GM23338 (cell line): ENCODE measurements around the gene TARBP1. TPM values are rescaled to one million over a fixed set of nuclear protein-coding genes. Genes with fewer than 3 reads are reported as not detected.

Experiments
- ATAC-seq: fragments of 200-7000 bp; cut with Tn5 transposase; 3 replicates; pipeline ENCODE4 v1.9.1; 2020
- DNase-seq: peaks from one replicate; pipeline ENCODE4 v3.0.0-alpha.2; 2015; ENCODE audit warnings: low spot score
- H2AFZ ChIP-seq: fragments of 200-600 bp; sonication (generic); 2 replicates; pipeline ENCODE4 v1.8.0; 2016; ENCODE audit warnings: antibody characterized with exemption, mild to moderate bottlenecking, moderate library complexity
- H3F3A ChIP-seq: fragments of 200-600 bp; sonication (generic); replicated peaks from 2 replicates; pipeline ENCODE4 v1.8.0; 2017; ENCODE audit warnings: antibody characterized with exemption, mixed run types, low read depth
- H3K27ac ChIP-seq: fragments of 200-600 bp; sonication (generic); 2 replicates; pipeline ENCODE4 v1.6.1; 2016; ENCODE audit warnings: low read depth
- H3K27me3 ChIP-seq: fragments of 200-600 bp; sonication (generic); 2 replicates; pipeline ENCODE4 v1.8.0; 2016; ENCODE audit warnings: mild to moderate bottlenecking, mixed run types, moderate library complexity; ENCODE audit not compliant: insufficient read depth
- H3K36me3 ChIP-seq: fragments of 200-600 bp; sonication (generic); 2 replicates; pipeline ENCODE4 v1.8.0; 2016; ENCODE audit warnings: mild to moderate bottlenecking; ENCODE audit not compliant: insufficient read depth
- H3K4me1 ChIP-seq: fragments of 200-600 bp; sonication (generic); 2 replicates; pipeline ENCODE4 v1.8.0; 2016; ENCODE audit warnings: mild to moderate bottlenecking, moderate library complexity; ENCODE audit not compliant: insufficient read depth
- H3K4me2 ChIP-seq: fragments of 200-600 bp; sonication (generic); 2 replicates; pipeline ENCODE4 v1.7.1; 2017; ENCODE audit warnings: mixed run types
- H3K4me3 ChIP-seq: fragments of 200-600 bp; sonication (generic); 2 replicates; pipeline ENCODE4 v1.6.1; 2016; ENCODE audit warnings: mixed run types
- H3K79me2 ChIP-seq: fragments of 200-600 bp; sonication (generic); replicated peaks from 2 replicates; pipeline ENCODE4 v1.8.0; 2017; ENCODE audit warnings: mild to moderate bottlenecking; ENCODE audit not compliant: insufficient read depth
- H3K9me2 ChIP-seq: fragments of 200-600 bp; sonication (generic); 2 replicates; pipeline ENCODE4 v1.8.0; 2017; ENCODE audit not compliant: insufficient read depth
- H4K20me1 ChIP-seq: fragments of 200-600 bp; sonication (generic); replicated peaks from 2 replicates; pipeline ENCODE4 v1.8.0; 2017; ENCODE audit warnings: mild to moderate bottlenecking; ENCODE audit not compliant: insufficient read depth
- H3K27ac Mint-ChIP-seq: 2 replicates; pipeline ENCODE4 v1.8.0; 2020; ENCODE audit warnings: inconsistent platforms, mild to moderate bottlenecking, moderate library complexity, mixed read lengths
- H3K27me3 Mint-ChIP-seq: 3 replicates; pipeline ENCODE4 v1.8.0; 2022; ENCODE audit warnings: low read depth, mild to moderate bottlenecking, moderate library complexity, mixed read lengths, inconsistent platforms; ENCODE audit not compliant: insufficient read depth, poor library complexity
- H3K36me3 Mint-ChIP-seq: 3 replicates; pipeline ENCODE4 v1.8.0; 2021; ENCODE audit warnings: low read depth, mild to moderate bottlenecking, inconsistent platforms, moderate library complexity, mixed read lengths
- H3K4me1 Mint-ChIP-seq: 3 replicates; pipeline ENCODE4 v1.8.0; 2020; ENCODE audit warnings: mild to moderate bottlenecking, inconsistent platforms, mixed read lengths
- H3K4me3 Mint-ChIP-seq: 3 replicates; pipeline ENCODE4 v1.8.0; 2021; ENCODE audit warnings: moderate library complexity, mild to moderate bottlenecking, inconsistent platforms, mixed read lengths
- H3K9me3 Mint-ChIP-seq: 3 replicates; pipeline ENCODE4 v1.8.0; 2020; ENCODE audit warnings: moderate library complexity, mild to moderate bottlenecking, inconsistent platforms, mixed read lengths
- CREB1 ChIP-seq: fragments of 250-450 bp; sonication (Bioruptor Pico); IDR thresholded peaks from 2 replicates; pipeline ENCODE4 v1.5.0; 2020; ENCODE audit warnings: low read depth, mild to moderate bottlenecking, moderate library complexity
- CTCF ChIP-seq, 2 experiments: fragments of 200-600 bp in 1 of 2; sonication (generic) in 1 of 2; conservative IDR thresholded peaks; 2 replicates each; pipeline versions ENCODE4 v1.5.1 to v1.6.1; 2016 to 2017; ENCODE audit warnings: antibody characterized with exemption in 2 of 2, low read depth in 2 of 2, mild to moderate bottlenecking in 2 of 2, moderate library complexity in 1 of 2
- EZH2 ChIP-seq: fragments of 200-600 bp; sonication (generic); IDR thresholded peaks from one replicate; pipeline ENCODE4 v1.8.0; 2017; ENCODE audit warnings: antibody characterized with exemption, mild to moderate bottlenecking, low read depth; ENCODE audit not compliant: unreplicated experiment
- EZH2phosphoT487 ChIP-seq: fragments of 200-600 bp; sonication (generic); IDR thresholded peaks from one replicate; pipeline ENCODE4 v1.8.1; 2018; ENCODE audit warnings: antibody characterized with exemption; ENCODE audit not compliant: unreplicated experiment
- JUNB ChIP-seq: IDR thresholded peaks from one replicate; pipeline ENCODE4 v1.6.1; 2016; ENCODE audit warnings: antibody characterized with exemption; ENCODE audit not compliant: unreplicated experiment
- NANOG ChIP-seq: IDR thresholded peaks from 2 replicates; pipeline ENCODE4 v1.6.1; 2016; ENCODE audit warnings: antibody characterized with exemption, borderline replicate concordance
- POLR2AphosphoS5 ChIP-seq: IDR thresholded peaks from 2 replicates; pipeline ENCODE4 v1.6.1; 2016; ENCODE audit warnings: antibody characterized with exemption, low read depth
- STAT1 ChIP-seq: IDR thresholded peaks from one replicate; pipeline ENCODE4 v1.6.1; 2016; ENCODE audit warnings: antibody characterized with exemption; ENCODE audit not compliant: unreplicated experiment
- ZNF114 ChIP-seq: fragments of 250-450 bp; sonication (Bioruptor Pico); IDR thresholded peaks from 2 replicates; pipeline ENCODE4 v1.5.0; 2020; ENCODE audit warnings: mild to moderate bottlenecking, moderate library complexity
- ZNF331 ChIP-seq: fragments of 250-450 bp; sonication (Bioruptor Pico); IDR thresholded peaks from 2 replicates; pipeline ENCODE4 v1.5.0; 2020; ENCODE audit warnings: low read depth, mild to moderate bottlenecking, moderate library complexity
- polyA plus RNA-seq: library from polyadenylated mRNA; unstranded; fragments of >200 nt; fragmentation: Nextera tagmentation; extraction: Ambion mirVana; gene quantifications from 2 replicates; pipeline ENCODE4 v1.2.1, GENCODE V29; 2016
- total RNA-seq: library from RNA; depleted of rRNA; stranded (reverse); fragments of >200 nt; shearing (Covaris generic); gene quantifications from 2 replicates; pipeline ENCODE4 v1.2.3, GENCODE V29; 2014
- TF ChIP-seq, protein P1 (sequence below): IDR thresholded peaks from one replicate; pipeline ENCODE4 v1.6.1; 2018; ENCODE audit warnings: antibody characterized with exemption; ENCODE audit not compliant: unreplicated experiment

Gene TARBP1
- total and polyA plus RNA-seq, 2 experiments from 2014 or later: 14.9 to 18.8 TPM

GRCh38 chr1:234368320-234369032 is 110.5 kb downstream of the TARBP1 start:
- ATAC-seq (no peak), DNase-seq (no peak)
- Mint-ChIP-seq H3K36me3 (no peaks in the 10 kb centered on the region; the same call in 2 of the 3 replicates), H3K4me1 (peaks cover 3% of the 10 kb centered on the region; the same call in 1 of the 3 replicates), H3K9me3 (no peaks in the 10 kb centered on the region), H3K27me3 (peaks cover 4% of the 10 kb centered on the region), H3K27ac (no peak overlapping the region), H3K4me3 (no peak overlapping the region)
- no peak overlapping the region for H3K4me3 ChIP-seq
- H3K79me2 ChIP-seq: 0 out of 2 replicates have a peak, but pooled peaks cover 3% of the 10 kb centered on the region
- H3K36me3 ChIP-seq: no peaks in the 10 kb centered on the region
- peak in 1 of 2 experiments; percentile 13; a peak in 1 of 4 replicates for TF ChIP-seq CTCF (conservative IDR thresholded peaks at IDR 0.05; ENCODE audit: low read depth in 2 of 2)
- TF ChIP-seq EZH2: no peak
- H3F3A ChIP-seq: no peaks in the 10 kb centered on the region
- peak overlapping the region; percentile 59; the same call in 1 of the 2 replicates for H2AFZ ChIP-seq
- H3K4me1 ChIP-seq: no peaks in the 10 kb centered on the region
- no peak overlapping the region for H3K4me2 ChIP-seq
- H3K9me2 ChIP-seq: no peaks in the 10 kb centered on the region
- H4K20me1 ChIP-seq: no peaks in the 10 kb centered on the region
- H3K27me3 ChIP-seq: no peaks in the 10 kb centered on the region
- H3K27ac ChIP-seq: no peak overlapping the region

GRCh38 chr1:234362558-234362957 is 116.4 kb downstream of the TARBP1 start:
- H3K4me2 ChIP-seq: no peak overlapping the region
- no peak overlapping the region for H3K27ac ChIP-seq
- H4K20me1 ChIP-seq: no peaks in the 10 kb centered on the region
- no peak overlapping the region for H3K4me3 ChIP-seq
- H3K36me3 ChIP-seq: no peaks in the 10 kb centered on the region
- 0 out of 2 replicates have a peak, but pooled peaks cover 3% of the 10 kb centered on the region for H3K9me2 ChIP-seq
- H3K27me3 Mint-ChIP-seq: peaks cover 2% of the 10 kb centered on the region
- H3K27me3 ChIP-seq: no peaks in the 10 kb centered on the region
- no peaks in the 10 kb centered on the region for H3K4me1 ChIP-seq
- no peak for ATAC-seq
- H3K9me3 Mint-ChIP-seq: no peaks in the 10 kb centered on the region
- no peak for DNase-seq
- TF ChIP-seq ZNF114 (CRISPR knock-in tag) (no peak), JUNB (no peak), CREB1 (CRISPR knock-in tag) (no peak), EZH2phosphoT487 (no peak), EZH2 (no peak), STAT1 (no peak), ZNF331 (CRISPR knock-in tag) (no peak), NANOG (no peak), CTCF (conservative IDR thresholded peaks at IDR 0.05; ENCODE audit: low read depth in 2 of 2) (no peak), POLR2AphosphoS5 (no peak)
- TF ChIP-seq, protein P1, sequence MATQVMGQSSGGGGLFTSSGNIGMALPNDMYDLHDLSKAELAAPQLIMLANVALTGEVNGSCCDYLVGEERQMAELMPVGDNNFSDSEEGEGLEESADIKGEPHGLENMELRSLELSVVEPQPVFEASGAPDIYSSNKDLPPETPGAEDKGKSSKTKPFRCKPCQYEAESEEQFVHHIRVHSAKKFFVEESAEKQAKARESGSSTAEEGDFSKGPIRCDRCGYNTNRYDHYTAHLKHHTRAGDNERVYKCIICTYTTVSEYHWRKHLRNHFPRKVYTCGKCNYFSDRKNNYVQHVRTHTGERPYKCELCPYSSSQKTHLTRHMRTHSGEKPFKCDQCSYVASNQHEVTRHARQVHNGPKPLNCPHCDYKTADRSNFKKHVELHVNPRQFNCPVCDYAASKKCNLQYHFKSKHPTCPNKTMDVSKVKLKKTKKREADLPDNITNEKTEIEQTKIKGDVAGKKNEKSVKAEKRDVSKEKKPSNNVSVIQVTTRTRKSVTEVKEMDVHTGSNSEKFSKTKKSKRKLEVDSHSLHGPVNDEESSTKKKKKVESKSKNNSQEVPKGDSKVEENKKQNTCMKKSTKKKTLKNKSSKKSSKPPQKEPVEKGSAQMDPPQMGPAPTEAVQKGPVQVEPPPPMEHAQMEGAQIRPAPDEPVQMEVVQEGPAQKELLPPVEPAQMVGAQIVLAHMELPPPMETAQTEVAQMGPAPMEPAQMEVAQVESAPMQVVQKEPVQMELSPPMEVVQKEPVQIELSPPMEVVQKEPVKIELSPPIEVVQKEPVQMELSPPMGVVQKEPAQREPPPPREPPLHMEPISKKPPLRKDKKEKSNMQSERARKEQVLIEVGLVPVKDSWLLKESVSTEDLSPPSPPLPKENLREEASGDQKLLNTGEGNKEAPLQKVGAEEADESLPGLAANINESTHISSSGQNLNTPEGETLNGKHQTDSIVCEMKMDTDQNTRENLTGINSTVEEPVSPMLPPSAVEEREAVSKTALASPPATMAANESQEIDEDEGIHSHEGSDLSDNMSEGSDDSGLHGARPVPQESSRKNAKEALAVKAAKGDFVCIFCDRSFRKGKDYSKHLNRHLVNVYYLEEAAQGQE: no peak
- H3K27ac Mint-ChIP-seq: no peak overlapping the region
- H3F3A ChIP-seq: no peaks in the 10 kb centered on the region
- H3K4me3 Mint-ChIP-seq: no peak overlapping the region
- no peak overlapping the region; the same call in 1 of the 2 replicates for H2AFZ ChIP-seq
- H3K4me1 Mint-ChIP-seq: no peaks in the 10 kb centered on the region
- H3K36me3 Mint-ChIP-seq: no peaks in the 10 kb centered on the region
- H3K79me2 ChIP-seq: no peaks in the 10 kb centered on the region
